ENCODE data around the gene ELL. TPM values are rescaled to one million over a fixed set of nuclear protein-coding genes. Genes with fewer than 3 reads are reported as not detected.

Gene ELL
- total RNA-seq, 4 donors from 2014 or later = 5.9 to 12.8 (median 9.9) TPM

- no peak for DNase-seq
- no peaks in the 10 kb centered on the region for H3K27me3 ChIP-seq
- no peaks in the 10 kb centered on the region for H3K9me3 ChIP-seq
- H3K4me1 ChIP-seq = peaks cover 51 to 87% (median 53%) of the 10 kb centered on the region in 3 donors
- TF ChIP-seq POLR2A (IDR thresholded peaks at IDR 0.05) = no peak
- TF ChIP-seq CTCF (IDR thresholded peaks at IDR 0.05) = no peak
- WGBS, 2 donors = 90 to 94% methylated on average over 4 of the region's 4 CpGs
- no peaks in the 10 kb centered on the region for H3K36me3 ChIP-seq
- H3K27ac ChIP-seq = no peak overlapping the region
- no peak overlapping the region for H3K4me3 ChIP-seq
- intact Hi-C loops (cut with DNase I) = no loop called here
Measured at GRCh38 chr19:18517606-18518005, 4.3 kb downstream of the ELL start.

GRCh38 chr19:18515959-18516358 is 5.9 kb downstream of the ELL start:
- no peaks in the 10 kb centered on the region for H3K9me3 ChIP-seq
- peaks cover 49 to 96% (median 53%) of the 10 kb centered on the region in 3 donors for H3K4me1 ChIP-seq
- DNase-seq = no peak
- no peak for TF ChIP-seq POLR2A (IDR thresholded peaks at IDR 0.05)
- TF ChIP-seq CTCF (IDR thresholded peaks at IDR 0.05) = no peak
- intact Hi-C loops (cut with DNase I) = no loop called here
- no peaks in the 10 kb centered on the region for H3K36me3 ChIP-seq
- H3K4me3 ChIP-seq = no peak overlapping the region
- peak overlapping the region in 3 of 4 donors; percentile 55 to 88 (median 59) for H3K27ac ChIP-seq
- 83 to 100% methylated on average over 1 to 5 of the region's 5 CpGs for WGBS, 2 donors
- no peaks in the 10 kb centered on the region for H3K27me3 ChIP-seq

GRCh38 chr19:18514800-18515682 is 6.8 kb downstream of the ELL start:
- Histone ChIP-seq H3K27ac (peak overlapping the region; percentile 12 to 88 (median 57)), H3K4me3 (peak overlapping the region in 1 of 4 donors; percentile 37), H3K27me3 (no peaks in the 10 kb centered on the region), H3K4me1 (peaks cover 44 to 95% (median 53%) of the 10 kb centered on the region in 3 donors), H3K9me3 (no peaks in the 10 kb centered on the region), H3K36me3 (no peaks in the 10 kb centered on the region)
- intact Hi-C loops (cut with DNase I) = no loop called here
- DNase-seq = no peak
- 43 to 46% methylated on average over 9 to 14 of the region's 17 CpGs for WGBS, 2 donors
- TF ChIP-seq POLR2A (IDR thresholded peaks at IDR 0.05) = no peak

GRCh38 chr19:18513868-18514267 is 8.0 kb downstream of the ELL start:
- H3K27me3 ChIP-seq = no peaks in the 10 kb centered on the region
- TF ChIP-seq POLR2A (IDR thresholded peaks at IDR 0.05) = no peak
- TF ChIP-seq CTCF (IDR thresholded peaks at IDR 0.05) = no peak
- H3K9me3 ChIP-seq = no peaks in the 10 kb centered on the region
- H3K4me1 ChIP-seq = peaks cover 34 to 95% (median 52%) of the 10 kb centered on the region in 3 donors
- H3K36me3 ChIP-seq = no peaks in the 10 kb centered on the region
- H3K4me3 ChIP-seq = no peak overlapping the region
- WGBS, 2 donors = 70 to 86% methylated on average over 7 to 11 of the region's 11 CpGs
- H3K27ac ChIP-seq = peak overlapping the region in 3 of 4 donors; percentile 55 to 59 (median 59)
- DNase-seq = no peak
- intact Hi-C loops (cut with DNase I) = no loop called here

GRCh38 chr19:18510216-18510615 is 11.7 kb downstream of the ELL start:
- Histone ChIP-seq H3K27ac (no peak overlapping the region), H3K4me1 (peaks cover 33 to 95% (median 68%) of the 10 kb centered on the region in 3 donors), H3K4me3 (no peak overlapping the region), H3K27me3 (no peaks in the 10 kb centered on the region), H3K36me3 (no peaks in the 10 kb centered on the region), H3K9me3 (no peaks in the 10 kb centered on the region)
- no peak for TF ChIP-seq CTCF (IDR thresholded peaks at IDR 0.05)
- TF ChIP-seq POLR2A (IDR thresholded peaks at IDR 0.05) = no peak
- intact Hi-C loops (cut with DNase I) = no loop called here
- DNase-seq = no peak
- 90 to 91% methylated on average over 5 to 7 of the region's 8 CpGs for WGBS, 2 donors

Measured in esophagus squamous epithelium (tissue), 5 donors.